HepG2 (cell line): ENCODE measurements around the gene MTSS2. TPM values are rescaled to one million over a fixed set of nuclear protein-coding genes. Genes with fewer than 3 reads are reported as not detected.

Experiments
- CC2D1A ChIP-seq: sonication (generic); formaldehyde crosslinking; IDR thresholded peaks from 2 replicates; pipeline ENCODE4 v1.8.1; 2023; ENCODE audit warnings: mild to moderate bottlenecking, missing genetic modification reagents
- ELF1 ChIP-seq: sonication (generic); formaldehyde crosslinking; IDR thresholded peaks from 2 replicates; pipeline ENCODE4 v1.4.0; 2020; ENCODE audit warnings: missing genetic modification reagents
- GFI1 ChIP-seq: sonication (generic); formaldehyde crosslinking; IDR thresholded peaks from 2 replicates; pipeline ENCODE4 v1.5.0; 2020; ENCODE audit warnings: missing genetic modification reagents, mild to moderate bottlenecking, borderline replicate concordance
- GTF3A ChIP-seq: sonication (generic); formaldehyde crosslinking; conservative IDR thresholded peaks from 2 replicates; pipeline ENCODE4 v1.4.0; 2020; ENCODE audit warnings: mild to moderate bottlenecking, missing genetic modification reagents
- HDAC2 ChIP-seq: sonication (generic); formaldehyde crosslinking; IDR thresholded peaks from 2 replicates; pipeline ENCODE4 v1.4.0; 2020; ENCODE audit warnings: missing genetic modification reagents
- HHEX ChIP-seq: IDR thresholded peaks from 2 replicates; pipeline ENCODE4 v1.6.1; 2016; ENCODE audit warnings: control low read depth
- MAFG ChIP-seq: sonication (generic); formaldehyde crosslinking; IDR thresholded peaks from 2 replicates; pipeline ENCODE4 v1.5.1; 2020; ENCODE audit warnings: mild to moderate bottlenecking, missing genetic modification reagents
- MED13 ChIP-seq: sonication (generic); formaldehyde crosslinking; IDR thresholded peaks from 2 replicates; pipeline ENCODE4 v1.5.0; 2020; ENCODE audit warnings: missing genetic modification reagents
- MIXL1 ChIP-seq: IDR thresholded peaks from 2 replicates; pipeline ENCODE4 v1.6.1; 2016
- PRMT3 ChIP-seq: sonication (generic); formaldehyde crosslinking; IDR thresholded peaks from 2 replicates; pipeline ENCODE4 v1.8.1; 2022; ENCODE audit warnings: low read depth, mild to moderate bottlenecking, moderate library complexity, missing genetic modification reagents, borderline replicate concordance
- RFX3 ChIP-seq: IDR thresholded peaks from 2 replicates; pipeline ENCODE4 v1.6.1; 2016; ENCODE audit warnings: missing biosample characterization, missing genetic modification reagents
- SP5 ChIP-seq: IDR thresholded peaks from 2 replicates; pipeline ENCODE4 v1.6.1; 2016; ENCODE audit warnings: low read depth, borderline replicate concordance
- SSRP1 ChIP-seq: IDR thresholded peaks from 2 replicates; pipeline ENCODE4 v1.6.1; 2016; ENCODE audit warnings: control low read depth
- ZC3H13 ChIP-seq: sonication (generic); formaldehyde crosslinking; IDR thresholded peaks from 2 replicates; pipeline ENCODE4 v1.8.1; 2023; ENCODE audit warnings: mild to moderate bottlenecking, missing genetic modification reagents, moderate library complexity
- ZFAT ChIP-seq: sonication (generic); formaldehyde crosslinking; conservative IDR thresholded peaks from 2 replicates; pipeline ENCODE4 v1.8.1; 2023; ENCODE audit warnings: missing genetic modification reagents, inconsistent platforms
- ZNF225 ChIP-seq: sonication (generic); formaldehyde crosslinking; IDR thresholded peaks from 2 replicates; pipeline ENCODE4 v1.4.0; 2020; ENCODE audit warnings: mild to moderate bottlenecking, missing genetic modification reagents
- ZNF282 ChIP-seq: fragments of 450-650 bp; IDR thresholded peaks from 2 replicates; pipeline ENCODE4 v1.6.1; 2018; ENCODE audit not compliant: partially characterized antibody
- ZNF367 ChIP-seq: sonication (generic); formaldehyde crosslinking; IDR thresholded peaks from 2 replicates; pipeline ENCODE4 v1.4.0; 2020; ENCODE audit warnings: missing genetic modification reagents, borderline replicate concordance
- ZNF556 ChIP-seq: sonication (generic); formaldehyde crosslinking; IDR thresholded peaks from 2 replicates; pipeline ENCODE4 v1.4.0; 2020; ENCODE audit warnings: mild to moderate bottlenecking, missing genetic modification reagents, borderline replicate concordance
- ZNF563 ChIP-seq: sonication (generic); formaldehyde crosslinking; IDR thresholded peaks from 2 replicates; pipeline ENCODE4 v1.8.0; 2022; ENCODE audit warnings: mild to moderate bottlenecking, moderate library complexity, missing genetic modification reagents
- ZNF768 ChIP-seq: sonication (generic); formaldehyde crosslinking; IDR thresholded peaks from 2 replicates; pipeline ENCODE4 v1.4.0; 2020; ENCODE audit warnings: missing genetic modification reagents
- ZSCAN29 ChIP-seq: sonication (generic); formaldehyde crosslinking; conservative IDR thresholded peaks from 2 replicates; pipeline ENCODE4 v1.4.0; 2020; ENCODE audit warnings: mild to moderate bottlenecking, missing genetic modification reagents
- polyA plus RNA-seq, 8 experiments: library from polyadenylated mRNA; depleted of rRNA in 3 of 8; stranded (reverse) in 7 of 8; unstranded in 1 of 8; fragments of >200 nt; fragmentation: Illumina TruSeq in 4 of 8; extraction: Trizol in 4 of 8; gene quantifications; 2 replicates each; pipeline versions ENCODE4 v1.2.1 to v1.2.3, GENCODE V29; 2011 to 2016; ENCODE audit warnings: low read depth in 4 of 8, missing spikeins in 1 of 8, mixed read lengths in 1 of 8; ENCODE audit not compliant: insufficient read depth in 1 of 8
- total RNA-seq, 5 experiments: library from RNA; depleted of rRNA; stranded (reverse); fragments of >200 nt; fragmentation: Illumina TruSeq; extraction: Trizol; gene quantifications; 2 replicates each; pipeline ENCODE4 v1.2.3, GENCODE V29; 2016; ENCODE audit warnings: low read depth in 1 of 5
- TF ChIP-seq, protein P1 (sequence below): sonication (generic); formaldehyde crosslinking; IDR thresholded peaks from 2 replicates; pipeline ENCODE4 v1.4.0; 2020; ENCODE audit warnings: missing genetic modification reagents
- TF ChIP-seq, protein P2 (sequence below): sonication (generic); formaldehyde crosslinking; IDR thresholded peaks from 2 replicates; pipeline ENCODE4 v1.4.0; 2020; ENCODE audit warnings: missing genetic modification reagents
- TF ChIP-seq, protein P3 (sequence below), 2 experiments: fragments of 450-650 bp in 1 of 2; sonication (generic) in 1 of 2; formaldehyde crosslinking; IDR thresholded peaks; 2 replicates each; pipeline versions ENCODE4 v1.5.0 to v1.8.0; 2020 to 2022; ENCODE audit warnings: mild to moderate bottlenecking in 1 of 2, missing genetic modification reagents in 1 of 2
- TF ChIP-seq, protein P4 (sequence below): sonication (generic); formaldehyde crosslinking; IDR thresholded peaks from 2 replicates; pipeline ENCODE4 v1.5.0; 2020; ENCODE audit warnings: missing genetic modification reagents
- TF ChIP-seq, protein P5 (sequence below): sonication (generic); formaldehyde crosslinking; IDR thresholded peaks from 2 replicates; pipeline ENCODE4 v1.8.0; 2022; ENCODE audit warnings: missing genetic modification reagents, mild to moderate bottlenecking, moderate library complexity, borderline replicate concordance

MTSS2 gene
- total and polyA plus RNA-seq, 2 of the 13 experiments (the other 11 are each of a cell fraction or from before 2014, with no cell fraction given): 132 to 242 TPM

DNA sequence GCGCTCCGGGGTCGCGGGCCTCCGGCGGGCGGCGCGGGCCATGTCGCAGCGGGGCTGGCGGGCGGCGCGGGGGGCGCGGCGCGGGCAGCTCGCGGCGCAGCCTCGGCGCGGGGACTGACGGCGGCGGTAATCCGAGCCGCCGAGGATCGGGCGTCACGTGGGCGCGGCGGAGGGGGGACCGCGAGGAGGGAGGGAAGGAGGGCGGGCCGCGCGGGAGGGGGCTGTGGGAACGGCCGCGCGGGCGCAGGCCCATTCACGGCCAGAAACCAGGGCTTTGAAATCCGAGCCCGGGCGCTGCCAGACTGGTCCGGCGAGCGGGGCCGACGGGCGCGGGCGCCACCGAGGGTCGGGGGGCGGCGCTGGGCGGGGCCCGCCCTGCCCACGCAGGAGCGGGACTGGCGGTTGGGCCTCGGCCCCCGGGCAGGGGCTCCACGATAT, at the start of gene MTSS2 (continued):
- TF ChIP-seq, protein P1, sequence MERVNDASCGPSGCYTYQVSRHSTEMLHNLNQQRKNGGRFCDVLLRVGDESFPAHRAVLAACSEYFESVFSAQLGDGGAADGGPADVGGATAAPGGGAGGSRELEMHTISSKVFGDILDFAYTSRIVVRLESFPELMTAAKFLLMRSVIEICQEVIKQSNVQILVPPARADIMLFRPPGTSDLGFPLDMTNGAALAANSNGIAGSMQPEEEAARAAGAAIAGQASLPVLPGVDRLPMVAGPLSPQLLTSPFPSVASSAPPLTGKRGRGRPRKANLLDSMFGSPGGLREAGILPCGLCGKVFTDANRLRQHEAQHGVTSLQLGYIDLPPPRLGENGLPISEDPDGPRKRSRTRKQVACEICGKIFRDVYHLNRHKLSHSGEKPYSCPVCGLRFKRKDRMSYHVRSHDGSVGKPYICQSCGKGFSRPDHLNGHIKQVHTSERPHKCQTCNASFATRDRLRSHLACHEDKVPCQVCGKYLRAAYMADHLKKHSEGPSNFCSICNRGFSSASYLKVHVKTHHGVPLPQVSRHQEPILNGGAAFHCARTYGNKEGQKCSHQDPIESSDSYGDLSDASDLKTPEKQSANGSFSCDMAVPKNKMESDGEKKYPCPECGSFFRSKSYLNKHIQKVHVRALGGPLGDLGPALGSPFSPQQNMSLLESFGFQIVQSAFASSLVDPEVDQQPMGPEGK (CRISPR knock-in tag): peak; percentile 93
- TF ChIP-seq ELF1 (no peak), ZNF282 (no peak), HHEX (CRISPR knock-in tag) (no peak), ZC3H13 (CRISPR knock-in tag) (peak; percentile 90), RFX3 (CRISPR knock-in tag) (no peak), ZNF768 (no peak), HDAC2 (CRISPR knock-in tag) (peak; percentile 17; the same call in 1 of the 2 replicates), SSRP1 (no peak), ZNF225 (CRISPR knock-in tag) (no peak), MAFG (CRISPR knock-in tag) (no peak), MIXL1 (CRISPR knock-in tag) (peak; percentile 9; the same call in 1 of the 2 replicates), CC2D1A (no peak), ZNF563 (CRISPR knock-in tag) (0 out of 2 replicates have a peak, but pooled peaks have one; percentile 30), ZNF556 (CRISPR knock-in tag) (peak; percentile 59; the same call in 1 of the 2 replicates), PRMT3 (CRISPR knock-in tag) (peak; percentile 66; the same call in 1 of the 2 replicates), ZFAT (CRISPR knock-in tag) (no peak), ZNF367 (CRISPR knock-in tag) (no peak), SP5 (CRISPR knock-in tag) (peak; percentile 63), MED13 (CRISPR knock-in tag) (peak; percentile 32; the same call in 1 of the 2 replicates), GTF3A (CRISPR knock-in tag) (no peak), GFI1 (CRISPR knock-in tag) (0 out of 2 replicates have a peak, but pooled peaks have one; percentile 20), ZSCAN29 (CRISPR knock-in tag) (no peak; the same call in 1 of the 2 replicates)
- TF ChIP-seq, protein P2, sequence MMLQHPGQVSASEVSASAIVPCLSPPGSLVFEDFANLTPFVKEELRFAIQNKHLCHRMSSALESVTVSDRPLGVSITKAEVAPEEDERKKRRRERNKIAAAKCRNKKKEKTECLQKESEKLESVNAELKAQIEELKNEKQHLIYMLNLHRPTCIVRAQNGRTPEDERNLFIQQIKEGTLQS (CRISPR knock-in tag): no peak
- TF ChIP-seq, protein P3, sequence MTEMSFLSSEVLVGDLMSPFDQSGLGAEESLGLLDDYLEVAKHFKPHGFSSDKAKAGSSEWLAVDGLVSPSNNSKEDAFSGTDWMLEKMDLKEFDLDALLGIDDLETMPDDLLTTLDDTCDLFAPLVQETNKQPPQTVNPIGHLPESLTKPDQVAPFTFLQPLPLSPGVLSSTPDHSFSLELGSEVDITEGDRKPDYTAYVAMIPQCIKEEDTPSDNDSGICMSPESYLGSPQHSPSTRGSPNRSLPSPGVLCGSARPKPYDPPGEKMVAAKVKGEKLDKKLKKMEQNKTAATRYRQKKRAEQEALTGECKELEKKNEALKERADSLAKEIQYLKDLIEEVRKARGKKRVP (CRISPR knock-in tag; IDR thresholded peaks at IDR 0.05): no peak
- TF ChIP-seq, protein P4, sequence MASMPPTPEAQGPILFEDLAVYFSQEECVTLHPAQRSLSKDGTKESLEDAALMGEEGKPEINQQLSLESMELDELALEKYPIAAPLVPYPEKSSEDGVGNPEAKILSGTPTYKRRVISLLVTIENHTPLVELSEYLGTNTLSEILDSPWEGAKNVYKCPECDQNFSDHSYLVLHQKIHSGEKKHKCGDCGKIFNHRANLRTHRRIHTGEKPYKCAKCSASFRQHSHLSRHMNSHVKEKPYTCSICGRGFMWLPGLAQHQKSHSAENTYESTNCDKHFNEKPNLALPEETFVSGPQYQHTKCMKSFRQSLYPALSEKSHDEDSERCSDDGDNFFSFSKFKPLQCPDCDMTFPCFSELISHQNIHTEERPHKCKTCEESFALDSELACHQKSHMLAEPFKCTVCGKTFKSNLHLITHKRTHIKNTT (CRISPR knock-in tag): no peak
- TF ChIP-seq, protein P5, sequence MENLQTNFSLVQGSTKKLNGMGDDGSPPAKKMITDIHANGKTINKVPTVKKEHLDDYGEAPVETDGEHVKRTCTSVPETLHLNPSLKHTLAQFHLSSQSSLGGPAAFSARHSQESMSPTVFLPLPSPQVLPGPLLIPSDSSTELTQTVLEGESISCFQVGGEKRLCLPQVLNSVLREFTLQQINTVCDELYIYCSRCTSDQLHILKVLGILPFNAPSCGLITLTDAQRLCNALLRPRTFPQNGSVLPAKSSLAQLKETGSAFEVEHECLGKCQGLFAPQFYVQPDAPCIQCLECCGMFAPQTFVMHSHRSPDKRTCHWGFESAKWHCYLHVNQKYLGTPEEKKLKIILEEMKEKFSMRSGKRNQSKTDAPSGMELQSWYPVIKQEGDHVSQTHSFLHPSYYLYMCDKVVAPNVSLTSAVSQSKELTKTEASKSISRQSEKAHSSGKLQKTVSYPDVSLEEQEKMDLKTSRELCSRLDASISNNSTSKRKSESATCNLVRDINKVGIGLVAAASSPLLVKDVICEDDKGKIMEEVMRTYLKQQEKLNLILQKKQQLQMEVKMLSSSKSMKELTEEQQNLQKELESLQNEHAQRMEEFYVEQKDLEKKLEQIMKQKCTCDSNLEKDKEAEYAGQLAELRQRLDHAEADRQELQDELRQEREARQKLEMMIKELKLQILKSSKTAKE (CRISPR knock-in tag): peak; percentile 71
